ENCODE results near the gene COG7. TPM values are rescaled to one million over a fixed set of nuclear protein-coding genes. Genes with fewer than 3 reads are reported as not detected.

Gene COG7
- total RNA-seq, 1 experiment from 2014 or later, result 22.1 TPM

GRCh38 chr16:23353440-23353839, 99.5 kb downstream of the COG7 start:
- no peaks in the 10 kb centered on the region for H4K20me1 ChIP-seq (ENCODE audit: insufficient read depth)
- H3K4me2 ChIP-seq (ENCODE audit: low read length), result no peak overlapping the region
- no peaks in the 10 kb centered on the region for H3K9me3 ChIP-seq (ENCODE audit: control insufficient read depth in 1 of 2, insufficient read depth in 1 of 2, low read depth in 1 of 2, low read length in 2 of 2)
- CTCF ChIA-PET, result no interaction called here
- H3K79me2 ChIP-seq (ENCODE audit: insufficient read depth, low read length), result no peaks in the 10 kb centered on the region
- ATAC-seq (peak; percentile 63), DNase-seq (ENCODE audit: low read depth, low spot score) (no peak)
- no peak overlapping the region for H3K4me3 ChIP-seq (replicated peaks in 1 of 2; ENCODE audit: low read depth in 1 of 2, low read length in 2 of 2)
- no peak overlapping the region for H3K27ac ChIP-seq (ENCODE audit: low read depth, low read length)
- no peaks in the 10 kb centered on the region for H3K36me3 ChIP-seq (ENCODE audit: control insufficient read depth in 1 of 2, insufficient read depth in 2 of 2, low read length in 2 of 2)
- intact Hi-C loops (cut with micrococcal nuclease), result no loop called here
- no TSS peak for BruUV-seq (replicated peaks)
- POLR2A ChIA-PET, result no interaction called here
- RAD21 ChIA-PET (ENCODE audit: low non-redundant PET in 1 of 2, low total read pairs in 2 of 2, uncharacterized antibody in 2 of 2, unreplicated experiment in 2 of 2), result no interaction called here
- H3K27me3 ChIP-seq (ENCODE audit: insufficient read depth, low read length), result no peaks in the 10 kb centered on the region
- H2AFZ ChIP-seq (ENCODE audit: low read depth, low read length, poor library complexity, severe bottlenecking), result no peak overlapping the region
- TF ChIP-seq CTCF (IDR thresholded peaks at IDR 0.05 in 2 of 3, conservative IDR thresholded peaks at IDR 0.05 in 1 of 3; ENCODE audit: borderline replicate concordance in 1 of 3, insufficient read depth in 1 of 3, low read depth in 2 of 3, low read length in 2 of 3), result no peak
- no peak for TF ChIP-seq TCF7L2 (IDR thresholded peaks at IDR 0.05; ENCODE audit: borderline replicate concordance, extremely low read depth, insufficient read depth, insufficient read length)
- no peak for TF ChIP-seq RAD21 (IDR thresholded peaks at IDR 0.05; ENCODE audit: low read depth)
- no peak for TF ChIP-seq JUND (IDR thresholded peaks at IDR 0.05)
- no peak for TF ChIP-seq ZBTB33 (IDR thresholded peaks at IDR 0.05; ENCODE audit: extremely low read depth, insufficient replicate concordance, low read length)
- no peak for TF ChIP-seq EZH2 (IDR thresholded peaks at IDR 0.05)
- no peak for TF ChIP-seq ATF3 (IDR thresholded peaks at IDR 0.05)
- TF ChIP-seq YY1 (IDR thresholded peaks at IDR 0.05; ENCODE audit: extremely low read depth, insufficient replicate concordance, low read depth, low read length), result no peak
- no peak for TF ChIP-seq CEBPB (IDR thresholded peaks at IDR 0.05; ENCODE audit: low read depth)
- no peak for TF ChIP-seq POLR2AphosphoS5 (IDR thresholded peaks at IDR 0.05; ENCODE audit: low read depth, low read length)
- no peak for TF ChIP-seq FOSL1 (IDR thresholded peaks at IDR 0.05; ENCODE audit: low read depth)
- TF ChIP-seq ZFX (IDR thresholded peaks at IDR 0.05), result no peak
- TF ChIP-seq CBX3 (IDR thresholded peaks at IDR 0.05; ENCODE audit: low read depth), result no peak
- TF ChIP-seq POLR2A (IDR thresholded peaks at IDR 0.05; ENCODE audit: borderline replicate concordance, extremely low read depth, insufficient read depth, insufficient read length), result no peak
- no peak for TF ChIP-seq ELF1 (IDR thresholded peaks at IDR 0.05; ENCODE audit: borderline replicate concordance, low read depth)
- H3K9ac ChIP-seq (ENCODE audit: low read length), result no peak overlapping the region
- no peaks in the 10 kb centered on the region for H3K9me2 ChIP-seq (ENCODE audit: insufficient read depth)
- H3K4me1 ChIP-seq (ENCODE audit: control insufficient read depth in 1 of 2, insufficient read depth in 2 of 2, low read length in 2 of 2), result no peaks in the 10 kb centered on the region

All from HCT116 (cell line).